HG02973 (cell line): ENCODE results near the gene SELPLG.
"Not testable (repeated sequence)": the region's sequence is repeated elsewhere in the genome, so short reads cannot be mapped to it uniquely, and the experiment has no call there.

Experiments
- ATAC-seq: cut with Tn5 transposase; IDR thresholded peaks from one replicate; pipeline ENCODE4 v1.9.1; 2021; ENCODE audit warnings: moderate library complexity; ENCODE audit not compliant: unreplicated experiment

SELPLG gene

GRCh38 chr12:108633534-108634248 lies at the start of gene SELPLG:
Gene SELPLG, minus strand, starts transcription at chr12:108633894. Its CDS starts 9,587 bp downstream, at chr12:108624307.
- ATAC-seq: peak; percentile 40

- ATAC-seq: no peak
These were observed 47.6 kb upstream of the SELPLG start for GRCh38 chr12:108681317-108681716.

- no peak for ATAC-seq
These were observed 45.5 kb upstream of the SELPLG start for GRCh38 chr12:108679106-108679681.

GRCh38 chr12:108678104-108678730 lies 44.5 kb upstream of the SELPLG start:
- ATAC-seq: no peak

GRCh38 chr12:108677381-108677780 lies 43.7 kb upstream of the SELPLG start:
- ATAC-seq: no peak

- no peak for ATAC-seq
These were observed 43.0 kb upstream of the SELPLG start for GRCh38 chr12:108676707-108677106.

GRCh38 chr12:108675792-108676191 lies 42.1 kb upstream of the SELPLG start:
- ATAC-seq: no peak

GRCh38 chr12:108672054-108672453 lies 38.4 kb upstream of the SELPLG start:
- ATAC-seq: no peak

GRCh38 chr12:108671110-108671509 lies 37.4 kb upstream of the SELPLG start:
- no peak for ATAC-seq

- no peak for ATAC-seq
These were observed 36.5 kb upstream of the SELPLG start for GRCh38 chr12:108670066-108670631.

GRCh38 chr12:108668542-108668941 lies 34.8 kb upstream of the SELPLG start:
- ATAC-seq: no peak

GRCh38 chr12:108668063-108668462 lies 34.4 kb upstream of the SELPLG start:
- ATAC-seq: no peak

GRCh38 chr12:108667349-108667748 lies 33.7 kb upstream of the SELPLG start:
- no peak for ATAC-seq

GRCh38 chr12:108666401-108666881 lies 32.7 kb upstream of the SELPLG start:
- ATAC-seq: no peak

- no peak for ATAC-seq
These were observed 32.0 kb upstream of the SELPLG start for GRCh38 chr12:108665608-108666202.

- ATAC-seq: peak; percentile 72
These were observed 30.9 kb upstream of the SELPLG start for GRCh38 chr12:108664338-108665258.

- no peak for ATAC-seq
These were observed 29.8 kb upstream of the SELPLG start for GRCh38 chr12:108663324-108664015.

- not testable (repeated sequence) for ATAC-seq
These were observed 24.4 kb upstream of the SELPLG start for GRCh38 chr12:108658115-108658514.

- no peak for ATAC-seq
These were observed 23.5 kb upstream of the SELPLG start for GRCh38 chr12:108657130-108657745.
